Measurements from ENCODE around the gene CST5.
"Not testable (repeated sequence)": the region's sequence is repeated elsewhere in the genome, so short reads cannot be mapped to it uniquely, and the experiment has no call there.

The CST5 gene

DNA sequence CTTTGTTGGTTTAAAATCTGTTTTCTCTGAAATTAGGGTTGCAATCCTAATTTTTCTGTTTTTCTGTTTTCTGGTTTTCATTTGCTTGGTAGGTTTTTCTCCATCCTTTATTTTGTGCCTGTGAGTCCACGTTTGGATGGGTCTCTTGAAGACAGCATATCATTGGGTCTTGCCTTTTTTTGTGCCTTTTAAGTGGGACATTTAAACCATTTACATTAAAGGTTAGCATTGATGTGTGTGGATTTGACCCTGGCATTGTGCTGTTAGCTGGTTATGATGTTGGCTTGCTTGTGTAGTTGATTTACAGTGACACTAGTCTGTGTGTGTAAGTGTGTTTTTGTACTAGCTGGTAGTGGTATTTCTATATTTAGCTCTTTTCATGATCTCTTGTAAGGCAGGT, 28.0 kb upstream of the CST5 start:
- DNase-seq (ENCODE audit: low read depth, low spot score) = no peak
- no peak overlapping the region for H3K4me3 ChIP-seq (ENCODE audit: low read length)

DNA sequence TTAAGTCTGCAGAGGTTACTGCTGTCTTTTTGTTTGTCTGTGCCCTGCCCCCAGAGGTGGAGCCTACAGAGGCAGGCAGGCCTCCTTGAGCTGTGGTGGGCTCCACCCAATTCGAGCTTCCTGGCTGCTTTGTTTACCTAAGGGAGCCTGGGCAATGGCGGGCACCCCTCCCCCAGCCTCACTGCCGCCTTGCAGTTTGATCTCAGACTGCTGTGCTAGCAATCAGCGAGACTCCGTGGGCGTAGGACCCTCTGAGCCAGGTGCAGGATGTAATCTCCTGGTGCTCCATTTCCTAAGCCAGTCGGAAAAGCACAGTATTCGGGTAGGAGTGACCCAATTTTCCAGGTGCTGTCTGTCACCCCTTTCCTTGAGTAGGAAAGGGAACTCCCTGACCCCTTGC, 22.8 kb upstream of the CST5 start:
- DNase-seq (ENCODE audit: low read depth, low spot score) = not testable (repeated sequence)
- peak overlapping the region; percentile 28 for H3K4me3 ChIP-seq (ENCODE audit: low read length)

DNA sequence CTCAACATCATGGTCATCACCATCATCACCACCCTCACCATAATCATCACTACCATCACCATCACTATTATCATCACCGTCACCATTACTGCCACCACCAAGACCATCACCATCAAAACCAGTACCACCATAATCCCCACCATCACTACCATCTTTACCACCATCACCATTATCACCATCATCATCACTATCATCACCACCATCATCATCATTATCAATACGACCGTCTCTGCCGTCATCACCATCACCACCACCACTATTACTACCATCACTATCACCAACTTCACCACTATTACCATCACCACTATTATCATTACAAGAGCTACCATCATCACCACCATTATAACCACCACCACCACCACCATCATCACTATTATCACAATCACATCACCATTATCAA, 11.3 kb upstream of the CST5 start:
- H3K4me3 ChIP-seq (ENCODE audit: low read length); DNase-seq (ENCODE audit: low read depth, low spot score): not testable (repeated sequence)

DNA sequence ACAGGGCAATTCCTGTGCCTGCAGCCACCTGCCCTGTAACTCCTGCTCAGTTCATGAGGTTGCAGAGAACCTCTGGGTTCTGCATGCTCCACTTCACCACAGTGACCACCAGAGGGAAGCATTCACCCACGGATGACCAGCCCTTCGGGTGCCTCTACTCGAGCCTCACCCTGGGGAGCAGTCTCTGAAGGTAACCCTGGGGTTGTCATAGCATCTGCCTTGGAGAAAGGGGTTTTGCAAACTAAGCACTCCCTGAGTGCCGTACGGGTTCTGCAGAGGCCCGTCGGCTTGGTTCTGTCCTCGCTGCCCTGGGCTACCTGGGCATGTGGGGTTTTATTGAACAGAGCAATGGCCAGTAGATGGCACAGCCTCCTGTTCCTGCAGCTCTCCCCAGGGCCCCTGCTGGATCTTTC, 10.2 kb upstream of the CST5 start:
- DNase-seq (ENCODE audit: low read depth, low spot score) = peak; percentile 61
- H3K4me3 ChIP-seq (ENCODE audit: low read length) = no peak overlapping the region

DNA sequence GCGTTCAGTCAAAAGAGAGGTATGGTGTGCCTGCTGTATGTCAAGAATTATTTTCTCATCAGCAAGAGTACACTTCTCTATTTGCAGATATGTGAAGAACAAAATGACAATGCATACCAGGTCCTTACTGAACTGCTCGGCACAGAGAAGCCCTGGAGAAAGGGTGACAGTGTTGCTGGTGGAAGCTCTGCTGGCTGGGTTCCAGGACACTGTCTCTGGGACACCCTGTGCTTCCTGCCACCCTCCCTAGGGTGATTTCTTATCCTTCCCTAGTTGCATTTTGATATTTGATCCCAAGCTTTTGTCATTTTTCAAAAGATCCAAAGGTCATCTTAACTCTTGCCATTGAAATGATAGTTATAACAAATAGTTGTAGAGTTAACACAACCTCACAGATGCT, 8.3 kb upstream of the CST5 start:
- DNase-seq (ENCODE audit: low read depth, low spot score) = no peak
- H3K4me3 ChIP-seq (ENCODE audit: low read length) = no peak overlapping the region

DNA sequence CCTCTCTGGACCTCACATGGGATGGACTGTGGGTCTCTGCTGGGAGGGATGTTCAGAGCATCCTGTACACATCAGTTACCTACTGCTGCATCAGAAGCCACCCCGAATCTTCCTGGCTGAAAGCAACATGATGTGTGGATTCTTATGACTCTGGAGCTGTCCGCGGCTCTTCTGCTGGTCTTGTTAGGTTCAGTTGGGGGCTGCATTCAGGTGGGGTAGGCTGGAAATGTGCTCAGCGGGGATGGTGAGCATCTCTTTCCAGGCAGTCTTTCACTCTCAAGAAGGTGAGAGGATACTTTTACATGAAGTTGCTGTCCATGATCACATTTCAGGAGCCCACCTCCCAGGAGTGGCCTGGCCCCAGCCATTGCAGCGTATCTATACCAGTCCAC, 5.2 kb upstream of the CST5 start:
- H3K4me3 ChIP-seq (ENCODE audit: low read length) = no peak overlapping the region
- no peak for DNase-seq (ENCODE audit: low read depth, low spot score)

DNA sequence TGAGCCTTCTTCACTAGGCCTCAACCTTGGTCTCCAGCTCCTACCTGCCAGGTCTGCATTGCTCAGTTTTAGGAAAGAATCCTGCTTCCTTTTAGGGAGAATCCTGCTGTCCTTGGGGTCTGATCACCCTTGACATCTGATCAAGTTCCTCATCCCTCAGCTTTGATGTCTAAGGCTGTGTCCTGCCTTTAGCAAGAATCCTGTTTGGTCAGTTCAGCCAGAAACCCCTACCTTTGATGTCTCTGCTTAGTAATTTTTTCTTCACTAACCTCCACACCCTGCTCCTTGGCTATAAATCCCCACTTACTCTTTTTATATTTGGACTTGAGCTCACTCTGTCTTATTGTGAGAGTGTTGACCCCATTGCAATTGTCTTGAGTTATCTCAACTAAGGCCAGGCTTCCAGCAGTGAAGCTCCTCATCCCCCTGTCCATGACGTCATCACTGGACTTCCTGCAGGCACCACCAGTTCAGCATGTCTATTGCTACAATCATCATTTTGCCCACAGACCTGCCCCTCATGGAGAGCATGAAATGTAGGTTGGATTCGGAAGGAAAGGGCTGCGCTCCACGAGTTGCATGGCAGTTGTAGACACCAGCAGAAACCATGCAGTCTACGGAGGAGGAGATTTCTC, 4.7 kb upstream of the CST5 start:
- no peak for DNase-seq (ENCODE audit: low read depth, low spot score)
- H3K4me3 ChIP-seq (ENCODE audit: low read length) = no peak overlapping the region

DNA sequence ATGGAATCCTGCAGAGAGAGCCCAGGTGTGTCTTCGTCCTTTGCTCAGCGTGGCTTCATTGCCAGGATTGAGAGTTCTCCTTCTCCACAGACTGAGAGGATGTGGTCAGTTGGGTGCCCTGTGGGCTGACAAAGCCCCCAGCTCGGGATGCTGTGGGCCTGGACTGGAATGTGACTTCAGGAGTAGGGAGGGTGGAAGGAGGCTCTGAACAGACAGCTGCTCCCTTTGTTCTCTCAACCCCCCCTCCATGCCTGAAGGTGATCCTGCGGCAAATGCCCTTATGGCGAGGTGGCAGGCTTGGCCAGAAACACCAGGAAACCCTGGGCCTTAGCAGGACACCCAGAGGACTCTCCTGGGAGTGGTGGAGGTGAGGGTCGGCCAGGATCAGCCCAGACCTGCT, 1.8 kb upstream of the CST5 start:
- H3K4me3 ChIP-seq (ENCODE audit: low read length) = no peak overlapping the region
- DNase-seq (ENCODE audit: low read depth, low spot score) = no peak

DNA sequence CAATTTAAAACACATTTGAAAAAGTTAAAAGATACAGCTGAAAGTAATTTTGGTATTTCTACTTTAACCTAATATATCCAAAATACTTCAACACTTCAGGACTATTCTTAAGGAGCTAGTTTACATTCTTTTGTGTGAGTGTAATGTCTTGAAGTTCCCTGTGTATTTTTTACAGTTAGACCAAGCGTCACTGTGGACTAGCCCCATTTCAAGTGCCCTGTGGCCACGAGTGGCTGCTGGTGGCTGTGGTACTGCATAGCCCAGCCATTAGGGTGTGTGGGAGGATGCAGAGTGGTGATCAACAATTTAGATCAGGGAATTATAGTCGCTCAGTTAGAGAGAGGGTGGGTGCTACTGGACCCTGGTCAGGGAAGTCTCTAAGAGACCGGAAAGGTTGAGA, 869 bp upstream of the CST5 start:
- no peak overlapping the region for H3K4me3 ChIP-seq (ENCODE audit: low read length)
- DNase-seq (ENCODE audit: low read depth, low spot score) = no peak

DNA sequence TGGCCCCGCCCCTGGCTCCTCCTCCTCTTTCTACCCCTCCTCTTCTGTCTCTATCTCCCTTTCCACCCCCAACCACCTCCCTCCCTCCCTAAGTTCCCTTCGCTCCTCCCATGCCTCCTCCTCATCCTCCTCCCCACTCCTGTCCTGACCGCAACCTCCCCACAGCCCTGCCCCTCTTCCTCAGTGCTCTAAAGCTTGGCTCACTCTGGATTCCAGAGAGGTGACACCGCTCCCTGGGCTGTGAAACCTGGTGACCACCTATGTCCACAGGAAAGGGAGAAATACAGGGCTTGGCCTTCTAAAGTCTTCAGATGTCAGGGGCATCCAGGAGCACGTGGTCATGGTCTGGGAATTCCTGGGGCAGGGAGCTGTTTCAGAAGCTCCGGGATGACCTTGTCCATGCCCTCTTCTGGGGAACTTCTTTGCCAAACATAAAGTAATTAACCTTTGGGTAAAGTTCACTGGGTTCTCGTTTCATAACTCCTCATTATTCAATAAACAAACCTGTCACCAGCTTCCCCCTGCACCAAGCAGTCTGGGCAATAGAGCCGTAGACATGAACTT, 345 bp upstream of the CST5 start:
- DNase-seq (ENCODE audit: low read depth, low spot score) = no peak
- no peak overlapping the region for H3K4me3 ChIP-seq (ENCODE audit: low read length)

DNA sequence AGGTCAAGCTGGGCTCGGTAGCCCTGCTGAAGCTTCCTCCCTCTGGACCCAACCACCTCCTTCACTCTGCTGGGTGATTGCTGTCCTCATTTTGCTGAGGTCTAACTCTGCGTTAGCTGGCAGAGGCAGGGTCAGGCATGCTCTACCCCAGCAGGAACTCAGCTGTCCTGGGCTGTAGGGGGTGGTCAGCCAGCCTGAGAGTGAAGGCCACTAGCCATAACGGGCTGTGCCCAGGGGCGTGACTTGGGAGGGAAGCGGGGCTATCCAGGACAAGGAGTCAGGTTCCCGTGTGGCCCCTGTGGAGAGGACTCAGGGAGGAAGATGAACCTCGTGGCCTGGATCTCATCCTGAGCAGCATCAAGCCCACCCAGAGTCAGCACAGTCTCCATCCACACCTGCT, 761 bp downstream of the CST5 start:
- no peak overlapping the region for H3K4me3 ChIP-seq (ENCODE audit: low read length)
- DNase-seq (ENCODE audit: low read depth, low spot score) = no peak

DNA sequence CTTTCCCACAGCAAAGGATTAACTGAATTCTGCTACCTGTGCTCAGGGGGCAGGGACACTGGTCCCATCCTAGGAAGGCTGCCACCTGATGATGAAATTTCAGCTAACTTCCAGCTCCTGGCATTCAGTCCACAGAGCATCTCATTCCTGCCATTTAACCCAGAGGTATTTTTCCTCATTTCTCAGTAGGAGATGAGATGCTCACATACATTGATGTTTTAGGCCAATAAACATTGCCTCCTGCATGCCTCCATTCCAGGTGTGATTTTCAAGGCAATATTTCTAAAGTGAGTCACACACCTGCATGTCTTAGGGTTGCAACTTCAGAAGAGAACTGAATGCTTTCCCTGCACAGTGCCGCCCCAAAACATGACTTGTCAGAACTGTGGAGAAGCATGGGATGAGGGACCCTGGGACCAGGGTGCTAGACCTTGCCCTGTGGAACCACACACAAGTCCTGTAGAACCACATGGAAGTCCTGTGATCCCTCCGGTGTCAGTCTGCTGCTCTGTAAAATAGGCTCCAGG, 1.5 kb downstream of the CST5 start:
- not testable (repeated sequence) for H3K4me3 ChIP-seq (ENCODE audit: low read length); DNase-seq (ENCODE audit: low read depth, low spot score)

DNA sequence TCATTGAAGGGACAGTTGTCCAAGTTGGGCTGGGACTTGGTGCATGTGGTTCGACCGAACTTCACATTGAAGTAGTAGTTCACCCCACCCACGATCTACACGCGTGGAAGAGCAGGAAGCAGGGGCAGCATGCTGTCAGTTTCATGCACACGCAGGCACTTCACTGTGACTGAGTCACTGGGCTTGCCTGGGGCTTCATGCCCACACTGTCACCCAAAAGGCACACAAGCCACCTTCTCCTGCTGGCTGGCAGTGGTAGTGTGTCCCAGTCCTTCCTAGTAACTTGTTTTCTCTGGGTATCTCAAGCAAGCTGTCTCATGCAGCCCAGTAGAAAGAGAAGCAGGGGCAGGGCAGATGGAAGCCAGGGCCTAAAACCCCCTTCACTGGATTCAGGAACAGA, 2.0 kb downstream of the CST5 start:
- no peak overlapping the region for H3K4me3 ChIP-seq (ENCODE audit: low read length)
- DNase-seq (ENCODE audit: low read depth, low spot score) = no peak

DNA sequence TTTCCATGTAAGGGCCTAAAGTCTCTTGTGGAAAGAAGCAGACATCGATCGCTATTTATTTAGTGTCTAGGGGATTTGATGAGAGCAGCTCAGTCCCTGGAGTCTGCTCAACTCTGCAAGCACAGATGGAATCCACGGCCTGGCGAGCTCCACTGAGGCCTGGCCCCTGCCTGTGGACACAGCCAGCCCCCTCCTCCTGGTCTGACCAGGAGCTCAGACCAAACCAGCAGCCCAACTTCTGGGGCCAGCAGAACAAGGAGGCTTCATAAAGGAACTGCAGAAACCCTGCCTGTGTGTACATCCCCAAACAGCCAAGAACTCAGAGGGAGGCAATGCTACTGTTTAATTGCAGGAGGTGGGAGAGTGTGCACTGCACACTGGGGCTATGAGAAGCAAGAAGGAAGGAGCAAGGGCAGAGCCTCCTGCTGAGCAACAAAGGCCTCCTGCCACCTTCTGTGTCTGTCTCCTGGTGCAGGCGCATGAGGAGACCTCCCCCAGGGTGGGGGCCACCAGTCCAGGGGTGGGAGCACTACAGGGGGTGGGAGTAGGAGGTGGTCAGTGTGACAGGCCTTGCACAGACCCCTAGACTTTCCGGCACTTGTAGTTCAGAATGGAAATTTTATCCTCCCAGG, 3.8 kb downstream of the CST5 start:
- no peak overlapping the region for H3K4me3 ChIP-seq (ENCODE audit: low read length)
- DNase-seq (ENCODE audit: low read depth, low spot score) = no peak

DNA sequence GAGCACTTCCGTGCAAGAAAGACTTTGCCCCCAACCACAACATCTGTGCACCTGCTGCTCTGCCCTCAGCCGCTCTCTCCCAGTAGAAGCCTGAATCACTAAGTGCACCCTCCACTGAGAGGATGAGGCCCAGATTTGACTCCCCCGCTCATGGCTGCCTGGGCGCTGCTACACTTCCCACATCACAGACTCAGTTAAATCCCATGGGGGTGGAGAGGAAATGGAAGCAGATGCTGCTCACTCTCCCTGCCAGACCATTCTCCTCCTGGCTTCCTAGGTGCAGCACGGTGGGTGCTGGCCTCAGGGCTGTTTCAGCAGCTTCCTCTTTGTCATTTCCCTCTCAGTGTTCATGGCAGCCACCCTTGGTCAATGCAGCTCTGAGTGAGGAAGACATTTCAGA, 4.8 kb downstream of the CST5 start:
- DNase-seq (ENCODE audit: low read depth, low spot score) = peak; percentile 96
- H3K4me3 ChIP-seq (ENCODE audit: low read length) = no peak overlapping the region; the same call in 1 of the 2 replicates

DNA sequence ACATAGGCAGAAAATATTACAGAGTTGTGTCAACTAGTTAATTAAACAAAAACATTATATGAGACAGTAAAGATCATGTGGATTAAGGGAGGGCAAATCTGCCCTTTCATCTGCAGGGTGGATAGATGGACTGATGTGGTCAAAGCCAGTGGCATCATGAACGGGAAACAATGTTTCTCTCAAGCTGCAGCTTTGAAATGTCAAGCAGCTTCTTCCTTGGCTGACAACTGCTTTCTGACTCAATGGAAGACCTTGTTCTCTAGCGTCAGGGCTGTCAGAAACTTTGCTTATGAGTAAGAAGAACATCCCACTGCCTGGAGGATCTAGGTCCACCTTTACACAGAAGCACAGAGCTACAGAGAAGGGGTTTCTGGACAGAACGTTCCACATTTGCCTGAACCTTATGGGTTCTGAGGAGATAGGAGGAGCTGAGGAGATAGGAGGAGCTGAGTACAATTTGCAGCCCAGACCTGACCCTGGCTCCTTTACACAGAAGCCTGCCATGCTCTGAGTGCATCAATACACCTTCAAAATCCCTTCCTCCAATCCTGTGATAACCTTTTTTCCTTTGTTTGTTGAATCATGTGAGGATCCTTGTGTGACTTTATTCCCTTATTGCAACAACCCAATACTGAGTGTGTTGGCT, 6.1 kb downstream of the CST5 start:
- H3K4me3 ChIP-seq (ENCODE audit: low read length) = peak overlapping the region; percentile 16; the same call in 1 of the 2 replicates
- DNase-seq (ENCODE audit: low read depth, low spot score) = peak; percentile 82

DNA sequence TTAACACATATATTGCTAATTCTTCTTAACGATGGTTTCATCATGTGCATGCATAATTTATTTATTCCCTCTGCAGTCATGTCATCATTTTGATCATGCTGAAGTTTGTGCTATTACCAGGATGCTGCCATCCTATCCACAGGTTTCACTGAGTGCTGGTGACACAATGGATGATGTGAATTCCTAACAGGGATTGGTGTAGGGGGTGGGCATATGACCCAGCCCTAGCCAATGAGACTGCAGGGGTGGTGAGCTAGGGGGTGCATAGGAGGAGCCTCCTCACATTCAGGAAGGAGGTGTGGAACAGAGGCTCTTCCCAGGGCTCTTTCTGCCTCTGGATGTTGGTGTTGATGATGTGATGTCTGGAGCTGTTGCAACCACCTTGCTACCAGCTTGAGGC, 7.5 kb downstream of the CST5 start:
- H3K4me3 ChIP-seq (ENCODE audit: low read length) = no peak overlapping the region
- DNase-seq (ENCODE audit: low read depth, low spot score) = no peak

DNA sequence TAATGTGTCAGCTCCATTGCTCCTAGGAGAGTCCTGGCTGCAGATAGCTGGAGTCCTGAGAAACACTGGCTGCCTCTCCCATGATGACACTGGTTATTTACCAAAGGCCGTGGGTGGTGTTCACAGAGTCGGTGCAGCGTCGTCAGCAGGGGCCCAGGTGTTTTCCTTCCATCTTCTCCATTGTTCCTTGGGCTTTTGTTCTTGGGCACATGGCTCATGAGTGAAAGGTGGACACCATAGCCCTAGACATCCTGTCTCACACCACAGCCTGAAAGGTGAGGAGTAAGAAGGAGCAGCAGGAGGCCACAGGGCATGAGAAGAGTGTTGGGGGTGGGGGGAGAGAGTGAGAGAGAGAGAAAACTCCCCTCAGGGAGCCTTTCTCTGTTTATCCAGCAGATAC, 9.1 kb downstream of the CST5 start:
- DNase-seq (ENCODE audit: low read depth, low spot score) = no peak
- H3K4me3 ChIP-seq (ENCODE audit: low read length) = no peak overlapping the region

DNA sequence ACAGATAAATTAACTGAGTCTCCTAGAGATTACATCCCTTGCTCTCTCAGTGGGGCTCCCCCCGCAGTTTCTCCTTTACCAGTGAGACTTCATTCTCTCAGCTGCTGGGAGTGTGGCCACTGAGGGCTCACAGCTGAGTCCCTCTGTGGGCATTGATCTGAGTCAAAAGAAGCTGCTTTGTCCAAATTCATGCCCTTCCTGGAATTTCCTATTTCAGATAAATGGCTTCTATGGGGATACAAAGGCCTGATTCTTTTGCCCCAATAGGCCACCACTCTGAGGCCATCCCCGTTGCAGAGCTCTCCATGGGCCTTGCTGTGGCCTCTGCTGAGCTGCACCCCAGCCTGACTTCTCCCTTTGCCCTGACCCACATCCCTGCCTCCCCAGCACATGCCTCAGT, 10.0 kb downstream of the CST5 start:
- DNase-seq (ENCODE audit: low read depth, low spot score) = no peak
- no peak overlapping the region for H3K4me3 ChIP-seq (ENCODE audit: low read length)

DNA sequence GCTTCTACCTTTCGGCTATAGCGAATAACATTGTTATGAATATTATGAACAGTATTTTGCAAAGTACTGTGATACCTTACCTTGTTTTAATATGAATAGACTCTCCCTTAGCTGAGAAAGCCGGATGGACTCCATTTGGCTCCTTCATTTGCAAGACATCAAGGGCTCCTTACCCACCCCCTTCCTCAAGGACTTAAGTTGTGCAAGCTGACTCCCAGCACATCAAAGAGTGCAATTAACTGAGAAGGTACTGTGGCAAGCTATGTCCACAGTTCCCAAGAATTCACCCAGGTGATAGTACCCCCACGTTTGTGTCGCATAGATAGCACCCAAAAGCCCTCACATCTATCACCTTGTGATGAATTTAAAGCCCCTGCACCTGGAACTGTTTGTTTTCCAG, 11.2 kb downstream of the CST5 start:
- H3K4me3 ChIP-seq (ENCODE audit: low read length) = no peak overlapping the region
- DNase-seq (ENCODE audit: low read depth, low spot score) = no peak

Measured in Jurkat, Clone E6-1 (cell line).